Astrocyte (in vitro differentiated cells and primary cell): ENCODE results near the gene IL10RA.

Experiments used
- CTCF ChIP-seq: IDR thresholded peaks from 2 replicates; pipeline ENCODE4 v1.5.1; 2011; ENCODE audit warnings: low read depth, mild to moderate bottlenecking, inconsistent platforms, low read length, moderate library complexity; ENCODE audit not compliant: insufficient read depth
- EZH2 ChIP-seq: IDR thresholded peaks from 2 replicates; pipeline ENCODE4 v1.6.1; 2012; ENCODE audit warnings: mild to moderate bottlenecking, low read length, inconsistent platforms; ENCODE audit not compliant: insufficient read depth

- no peak for TF ChIP-seq EZH2
- no peak for TF ChIP-seq CTCF
Observed at GRCh38 chr11:118045191-118045590, 59.0 kb downstream of the IL10RA start.
